ENCODE data around the gene LCOR. TPM values are rescaled to one million over a fixed set of nuclear protein-coding genes. Genes with fewer than 3 reads are reported as not detected.

The LCOR gene
- total and polyA plus RNA-seq, 2 of the 13 experiments (the other 11 are each of a cell fraction or from before 2014, with no cell fraction given), result 12.4 to 23.7 TPM

- TF ChIP-seq ZNF710 (CRISPR knock-in tag; IDR thresholded peaks at IDR 0.05; ENCODE audit: borderline replicate concordance) (no peak), WIZ (CRISPR knock-in tag; IDR thresholded peaks at IDR 0.05) (no peak), ONECUT2 (CRISPR knock-in tag; IDR thresholded peaks at IDR 0.05) (peak; percentile 59), ZNF354B (CRISPR knock-in tag; IDR thresholded peaks at IDR 0.05) (no peak), ZNF24 (IDR thresholded peaks at IDR 0.05) (no peak), GMEB1 (CRISPR knock-in tag; IDR thresholded peaks at IDR 0.05; ENCODE audit: borderline replicate concordance) (peak; percentile 46; the same call in 1 of the 2 replicates), ZSCAN30 (CRISPR knock-in tag; IDR thresholded peaks at IDR 0.05) (no peak), SP140L (CRISPR knock-in tag; IDR thresholded peaks at IDR 0.05; ENCODE audit: borderline replicate concordance) (no peak), ZKSCAN8 (CRISPR knock-in tag; IDR thresholded peaks at IDR 0.05; ENCODE audit: borderline replicate concordance) (peak; percentile 57; the same call in 1 of the 2 replicates), TAF1 (CRISPR knock-in tag; IDR thresholded peaks at IDR 0.05) (no peak)
- TF ChIP-seq, protein P1, sequence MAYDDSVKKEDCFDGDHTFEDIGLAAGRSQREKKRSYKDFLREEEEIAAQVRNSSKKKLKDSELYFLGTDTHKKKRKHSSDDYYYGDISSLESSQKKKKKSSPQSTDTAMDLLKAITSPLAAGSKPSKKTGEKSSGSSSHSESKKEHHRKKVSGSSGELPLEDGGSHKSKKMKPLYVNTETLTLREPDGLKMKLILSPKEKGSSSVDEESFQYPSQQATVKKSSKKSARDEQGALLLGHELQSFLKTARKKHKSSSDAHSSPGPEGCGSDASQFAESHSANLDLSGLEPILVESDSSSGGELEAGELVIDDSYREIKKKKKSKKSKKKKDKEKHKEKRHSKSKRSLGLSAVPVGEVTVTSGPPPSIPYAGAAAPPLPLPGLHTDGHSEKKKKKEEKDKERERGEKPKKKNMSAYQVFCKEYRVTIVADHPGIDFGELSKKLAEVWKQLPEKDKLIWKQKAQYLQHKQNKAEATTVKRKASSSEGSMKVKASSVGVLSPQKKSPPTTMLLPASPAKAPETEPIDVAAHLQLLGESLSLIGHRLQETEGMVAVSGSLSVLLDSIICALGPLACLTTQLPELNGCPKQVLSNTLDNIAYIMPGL (CRISPR knock-in tag; IDR thresholded peaks at IDR 0.05; ENCODE audit: borderline replicate concordance in 1 of 2, low read depth in 1 of 2), result no peak
- TF ChIP-seq, protein P2, sequence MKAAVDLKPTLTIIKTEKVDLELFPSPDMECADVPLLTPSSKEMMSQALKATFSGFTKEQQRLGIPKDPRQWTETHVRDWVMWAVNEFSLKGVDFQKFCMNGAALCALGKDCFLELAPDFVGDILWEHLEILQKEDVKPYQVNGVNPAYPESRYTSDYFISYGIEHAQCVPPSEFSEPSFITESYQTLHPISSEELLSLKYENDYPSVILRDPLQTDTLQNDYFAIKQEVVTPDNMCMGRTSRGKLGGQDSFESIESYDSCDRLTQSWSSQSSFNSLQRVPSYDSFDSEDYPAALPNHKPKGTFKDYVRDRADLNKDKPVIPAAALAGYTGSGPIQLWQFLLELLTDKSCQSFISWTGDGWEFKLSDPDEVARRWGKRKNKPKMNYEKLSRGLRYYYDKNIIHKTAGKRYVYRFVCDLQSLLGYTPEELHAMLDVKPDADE (CRISPR knock-in tag; IDR thresholded peaks at IDR 0.05), result no peak
- TF ChIP-seq, protein P3, sequence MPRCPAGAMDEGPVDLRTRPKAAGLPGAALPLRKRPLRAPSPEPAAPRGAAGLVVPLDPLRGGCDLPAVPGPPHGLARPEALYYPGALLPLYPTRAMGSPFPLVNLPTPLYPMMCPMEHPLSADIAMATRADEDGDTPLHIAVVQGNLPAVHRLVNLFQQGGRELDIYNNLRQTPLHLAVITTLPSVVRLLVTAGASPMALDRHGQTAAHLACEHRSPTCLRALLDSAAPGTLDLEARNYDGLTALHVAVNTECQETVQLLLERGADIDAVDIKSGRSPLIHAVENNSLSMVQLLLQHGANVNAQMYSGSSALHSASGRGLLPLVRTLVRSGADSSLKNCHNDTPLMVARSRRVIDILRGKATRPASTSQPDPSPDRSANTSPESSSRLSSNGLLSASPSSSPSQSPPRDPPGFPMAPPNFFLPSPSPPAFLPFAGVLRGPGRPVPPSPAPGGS (CRISPR knock-in tag; IDR thresholded peaks at IDR 0.05), result no peak
- TF ChIP-seq, protein P4, sequence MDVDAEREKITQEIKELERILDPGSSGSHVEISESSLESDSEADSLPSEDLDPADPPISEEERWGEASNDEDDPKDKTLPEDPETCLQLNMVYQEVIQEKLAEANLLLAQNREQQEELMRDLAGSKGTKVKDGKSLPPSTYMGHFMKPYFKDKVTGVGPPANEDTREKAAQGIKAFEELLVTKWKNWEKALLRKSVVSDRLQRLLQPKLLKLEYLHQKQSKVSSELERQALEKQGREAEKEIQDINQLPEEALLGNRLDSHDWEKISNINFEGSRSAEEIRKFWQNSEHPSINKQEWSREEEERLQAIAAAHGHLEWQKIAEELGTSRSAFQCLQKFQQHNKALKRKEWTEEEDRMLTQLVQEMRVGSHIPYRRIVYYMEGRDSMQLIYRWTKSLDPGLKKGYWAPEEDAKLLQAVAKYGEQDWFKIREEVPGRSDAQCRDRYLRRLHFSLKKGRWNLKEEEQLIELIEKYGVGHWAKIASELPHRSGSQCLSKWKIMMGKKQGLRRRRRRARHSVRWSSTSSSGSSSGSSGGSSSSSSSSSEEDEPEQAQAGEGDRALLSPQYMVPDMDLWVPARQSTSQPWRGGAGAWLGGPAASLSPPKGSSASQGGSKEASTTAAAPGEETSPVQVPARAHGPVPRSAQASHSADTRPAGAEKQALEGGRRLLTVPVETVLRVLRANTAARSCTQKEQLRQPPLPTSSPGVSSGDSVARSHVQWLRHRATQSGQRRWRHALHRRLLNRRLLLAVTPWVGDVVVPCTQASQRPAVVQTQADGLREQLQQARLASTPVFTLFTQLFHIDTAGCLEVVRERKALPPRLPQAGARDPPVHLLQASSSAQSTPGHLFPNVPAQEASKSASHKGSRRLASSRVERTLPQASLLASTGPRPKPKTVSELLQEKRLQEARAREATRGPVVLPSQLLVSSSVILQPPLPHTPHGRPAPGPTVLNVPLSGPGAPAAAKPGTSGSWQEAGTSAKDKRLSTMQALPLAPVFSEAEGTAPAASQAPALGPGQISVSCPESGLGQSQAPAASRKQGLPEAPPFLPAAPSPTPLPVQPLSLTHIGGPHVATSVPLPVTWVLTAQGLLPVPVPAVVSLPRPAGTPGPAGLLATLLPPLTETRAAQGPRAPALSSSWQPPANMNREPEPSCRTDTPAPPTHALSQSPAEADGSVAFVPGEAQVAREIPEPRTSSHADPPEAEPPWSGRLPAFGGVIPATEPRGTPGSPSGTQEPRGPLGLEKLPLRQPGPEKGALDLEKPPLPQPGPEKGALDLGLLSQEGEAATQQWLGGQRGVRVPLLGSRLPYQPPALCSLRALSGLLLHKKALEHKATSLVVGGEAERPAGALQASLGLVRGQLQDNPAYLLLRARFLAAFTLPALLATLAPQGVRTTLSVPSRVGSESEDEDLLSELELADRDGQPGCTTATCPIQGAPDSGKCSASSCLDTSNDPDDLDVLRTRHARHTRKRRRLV (CRISPR knock-in tag; IDR thresholded peaks at IDR 0.05), result no peak
Measured at GRCh38 chr10:96863922-96864543, 31.9 kb downstream of the LCOR start (continued).
